ENCODE results near the gene DUSP1. TPM values are rescaled to one million over a fixed set of nuclear protein-coding genes. Genes with fewer than 3 reads are reported as not detected.
A peak's percentile ranks its signal among the peaks of the same experiment; 100 is the strongest.

The DUSP1 gene
- total RNA-seq, 1 experiment from 2014 or later = 10.3 TPM

DNA sequence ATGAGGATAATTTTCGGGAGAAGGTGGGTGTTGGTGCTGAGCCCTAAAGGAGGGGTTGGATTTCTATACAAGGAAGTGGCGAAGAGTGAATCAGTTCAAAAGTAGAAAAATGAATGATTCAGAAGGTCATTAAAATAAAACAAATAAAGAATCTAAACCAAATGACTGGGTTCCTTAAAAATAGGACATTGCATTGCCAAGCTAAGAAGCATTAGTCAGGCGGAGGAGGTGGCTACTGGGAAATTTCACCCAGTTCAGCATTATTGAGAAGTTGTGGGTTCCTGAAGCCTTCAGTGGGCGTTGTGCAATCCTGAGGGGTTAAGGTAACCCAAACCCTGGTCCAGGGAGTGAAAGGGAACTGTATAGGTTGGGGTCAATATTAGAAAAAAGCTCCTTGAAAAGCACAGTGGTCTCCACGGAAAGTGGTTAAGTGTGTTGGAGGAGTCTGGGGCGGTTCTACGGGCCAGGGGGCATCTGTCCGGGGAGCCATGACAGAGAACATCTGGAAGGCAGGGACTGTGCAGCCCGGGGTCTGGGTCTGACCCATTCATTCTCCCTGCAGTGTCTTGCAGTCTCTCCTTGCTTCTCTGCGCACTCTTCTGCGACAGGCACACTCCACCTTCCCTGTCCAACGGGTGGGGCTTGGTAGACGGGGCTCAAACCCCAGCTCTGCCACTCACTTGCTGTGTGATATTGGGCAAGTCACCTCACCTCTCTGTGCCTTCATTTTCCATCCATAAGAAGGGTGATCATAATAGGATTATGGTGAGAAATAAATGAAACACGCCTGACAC lies 27.6 kb upstream of the DUSP1 start:
- H3K27me3 ChIP-seq (ENCODE audit: insufficient read depth, low read depth) = no peaks in the 10 kb centered on the region
- no peak overlapping the region for H3K4me3 ChIP-seq
- no peak overlapping the region for H2AFZ ChIP-seq
- H4K20me1 ChIP-seq (ENCODE audit: insufficient read depth) = no peaks in the 10 kb centered on the region
- H3K9me2 ChIP-seq (ENCODE audit: insufficient read depth) = no peaks in the 10 kb centered on the region
- no peaks in the 10 kb centered on the region for H3K9me3 ChIP-seq (ENCODE audit: insufficient read depth, low read depth)
- BruUV-seq (replicated peaks) = no TSS peak
- ChIA-PET CTCF (no interaction called here), POLR2A (ENCODE audit: unreplicated experiment) (no interaction called here)
- H3K4me1 ChIP-seq (replicated peaks; ENCODE audit: insufficient read depth) = peaks cover 68% of the 10 kb centered on the region
- intact Hi-C loops (cut with micrococcal nuclease; ENCODE audit: unreplicated experiment) = loop anchor here (1.0 kb wide), 1 partner anchor 21 kb away; no protein-coding TSS in a partner anchor
- H3F3A ChIP-seq (ENCODE audit: insufficient read depth, low read depth) = peaks cover 47% of the 10 kb centered on the region
- H3K36me3 ChIP-seq (ENCODE audit: low read depth) = no peaks in the 10 kb centered on the region
- no peak for TF ChIP-seq EZH2 (IDR thresholded peaks at IDR 0.05; ENCODE audit: low read depth)
- TF ChIP-seq, protein P1, sequence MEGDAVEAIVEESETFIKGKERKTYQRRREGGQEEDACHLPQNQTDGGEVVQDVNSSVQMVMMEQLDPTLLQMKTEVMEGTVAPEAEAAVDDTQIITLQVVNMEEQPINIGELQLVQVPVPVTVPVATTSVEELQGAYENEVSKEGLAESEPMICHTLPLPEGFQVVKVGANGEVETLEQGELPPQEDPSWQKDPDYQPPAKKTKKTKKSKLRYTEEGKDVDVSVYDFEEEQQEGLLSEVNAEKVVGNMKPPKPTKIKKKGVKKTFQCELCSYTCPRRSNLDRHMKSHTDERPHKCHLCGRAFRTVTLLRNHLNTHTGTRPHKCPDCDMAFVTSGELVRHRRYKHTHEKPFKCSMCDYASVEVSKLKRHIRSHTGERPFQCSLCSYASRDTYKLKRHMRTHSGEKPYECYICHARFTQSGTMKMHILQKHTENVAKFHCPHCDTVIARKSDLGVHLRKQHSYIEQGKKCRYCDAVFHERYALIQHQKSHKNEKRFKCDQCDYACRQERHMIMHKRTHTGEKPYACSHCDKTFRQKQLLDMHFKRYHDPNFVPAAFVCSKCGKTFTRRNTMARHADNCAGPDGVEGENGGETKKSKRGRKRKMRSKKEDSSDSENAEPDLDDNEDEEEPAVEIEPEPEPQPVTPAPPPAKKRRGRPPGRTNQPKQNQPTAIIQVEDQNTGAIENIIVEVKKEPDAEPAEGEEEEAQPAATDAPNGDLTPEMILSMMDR (conservative IDR thresholded peaks at IDR 0.05) = no peak
- H3K27ac ChIP-seq = peak overlapping the region; percentile 97
- peak overlapping the region; percentile 42 for H3K4me2 ChIP-seq
- DNase-seq = peak in 1 of 2 experiments; percentile 94
- H3K79me2 ChIP-seq (ENCODE audit: low read depth) = no peaks in the 10 kb centered on the region

DNA sequence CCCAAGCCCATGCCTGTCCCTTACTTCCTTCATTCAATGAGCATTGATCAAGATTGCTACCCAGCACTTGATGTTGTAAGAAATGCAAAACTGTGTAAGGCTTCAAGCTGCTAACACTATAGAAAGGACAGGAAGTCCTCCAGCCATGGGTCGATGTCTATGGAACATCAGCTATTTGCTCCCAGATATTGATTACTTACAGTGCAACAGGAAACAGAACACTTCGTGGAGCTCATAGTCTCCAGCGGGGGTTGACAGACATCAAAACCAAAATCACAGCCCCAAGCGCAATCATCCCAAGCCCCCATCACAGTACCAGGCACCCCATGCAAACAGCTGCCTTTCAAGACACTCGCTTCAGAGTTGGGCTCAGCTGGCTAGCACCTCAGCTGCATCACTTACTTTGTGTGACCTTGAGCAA lies 26.8 kb upstream of the DUSP1 start:
- Histone ChIP-seq H3K9me3 (ENCODE audit: insufficient read depth, low read depth) (no peaks in the 10 kb centered on the region), H3K4me1 (replicated peaks; ENCODE audit: insufficient read depth) (peaks cover 67% of the 10 kb centered on the region), H3F3A (ENCODE audit: insufficient read depth, low read depth) (peaks cover 46% of the 10 kb centered on the region), H3K9me2 (ENCODE audit: insufficient read depth) (no peaks in the 10 kb centered on the region), H3K27ac (peak overlapping the region; percentile 97), H2AFZ (no peak overlapping the region), H3K4me2 (peak overlapping the region; percentile 42), H3K79me2 (ENCODE audit: low read depth) (no peaks in the 10 kb centered on the region), H4K20me1 (ENCODE audit: insufficient read depth) (no peaks in the 10 kb centered on the region), H3K36me3 (ENCODE audit: low read depth) (no peaks in the 10 kb centered on the region), H3K4me3 (no peak overlapping the region), H3K27me3 (ENCODE audit: insufficient read depth, low read depth) (no peaks in the 10 kb centered on the region)
- ChIA-PET POLR2A (ENCODE audit: unreplicated experiment) (no interaction called here), CTCF (no interaction called here)
- intact Hi-C loops (cut with micrococcal nuclease; ENCODE audit: unreplicated experiment) = loop anchor here (1.0 kb wide), 1 partner anchor 20 kb away; no protein-coding TSS in a partner anchor
- no TSS peak for BruUV-seq (replicated peaks)
- DNase-seq = no peak
- TF ChIP-seq, protein P1 (conservative IDR thresholded peaks at IDR 0.05) = no peak
- TF ChIP-seq EZH2 (IDR thresholded peaks at IDR 0.05; ENCODE audit: low read depth) = no peak

DNA sequence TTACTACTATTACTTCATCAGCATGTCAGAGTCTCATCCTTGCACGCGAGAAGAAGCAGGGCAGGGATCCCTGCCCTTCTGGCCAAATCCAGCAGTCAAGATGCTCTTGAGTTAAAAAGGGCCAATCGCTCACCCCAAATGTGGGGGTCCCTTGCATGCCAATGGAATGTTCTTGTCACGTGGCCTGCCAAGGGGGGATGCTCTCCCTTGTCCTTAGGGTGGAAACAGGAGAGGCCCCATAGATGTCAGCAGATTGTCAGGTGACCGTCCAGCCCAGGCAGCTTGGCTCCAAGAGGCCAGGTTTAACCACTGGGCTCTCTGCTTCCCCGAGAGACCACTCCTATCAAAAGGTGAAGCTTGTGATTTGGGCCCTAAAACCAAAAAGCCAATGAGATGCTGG lies 25.3 kb upstream of the DUSP1 start:
- H3K27ac ChIP-seq = no peak overlapping the region
- H3F3A ChIP-seq (ENCODE audit: insufficient read depth, low read depth) = peaks cover 34% of the 10 kb centered on the region
- no peaks in the 10 kb centered on the region for H3K79me2 ChIP-seq (ENCODE audit: low read depth)
- H3K4me3 ChIP-seq = no peak overlapping the region
- H2AFZ ChIP-seq = no peak overlapping the region
- no peaks in the 10 kb centered on the region for H3K9me3 ChIP-seq (ENCODE audit: insufficient read depth, low read depth)
- BruUV-seq (replicated peaks) = no TSS peak
- intact Hi-C loops (cut with micrococcal nuclease; ENCODE audit: unreplicated experiment) = no loop called here
- no peaks in the 10 kb centered on the region for H4K20me1 ChIP-seq (ENCODE audit: insufficient read depth)
- H3K36me3 ChIP-seq (ENCODE audit: low read depth) = no peaks in the 10 kb centered on the region
- TF ChIP-seq, protein P1 (conservative IDR thresholded peaks at IDR 0.05) = no peak
- TF ChIP-seq EZH2 (IDR thresholded peaks at IDR 0.05; ENCODE audit: low read depth) = no peak
- H3K9me2 ChIP-seq (ENCODE audit: insufficient read depth) = no peaks in the 10 kb centered on the region
- ChIA-PET POLR2A (ENCODE audit: unreplicated experiment) (no interaction called here), CTCF (no interaction called here)
- H3K27me3 ChIP-seq (ENCODE audit: insufficient read depth, low read depth) = no peaks in the 10 kb centered on the region
- no peak overlapping the region for H3K4me2 ChIP-seq
- DNase-seq = no peak
- peaks cover 52% of the 10 kb centered on the region for H3K4me1 ChIP-seq (replicated peaks; ENCODE audit: insufficient read depth)
